PC-3 (cell line): ENCODE results near the gene HMCN2.
A peak's percentile ranks its signal among the peaks of the same experiment; 100 is the strongest.

Experiments
- EZH2phosphoT487 ChIP-seq: fragments of 300-600 bp; sonication (generic); IDR thresholded peaks from 2 replicates; pipeline ENCODE4 v1.6.1; 2018; ENCODE audit warnings: mild to moderate bottlenecking, antibody characterized with exemption, low read length, borderline replicate concordance
- TF ChIP-seq, protein P1 (sequence below): fragments of 300-600 bp; sonication (generic); conservative IDR thresholded peaks from 2 replicates; pipeline ENCODE4 v1.5.1; 2017; ENCODE audit warnings: antibody characterized with exemption, low read depth, mild to moderate bottlenecking, low read length

GRCh38 chr9:130263601-130264413 is 1.8 kb upstream of the HMCN2 start:
- TF ChIP-seq, protein P1, sequence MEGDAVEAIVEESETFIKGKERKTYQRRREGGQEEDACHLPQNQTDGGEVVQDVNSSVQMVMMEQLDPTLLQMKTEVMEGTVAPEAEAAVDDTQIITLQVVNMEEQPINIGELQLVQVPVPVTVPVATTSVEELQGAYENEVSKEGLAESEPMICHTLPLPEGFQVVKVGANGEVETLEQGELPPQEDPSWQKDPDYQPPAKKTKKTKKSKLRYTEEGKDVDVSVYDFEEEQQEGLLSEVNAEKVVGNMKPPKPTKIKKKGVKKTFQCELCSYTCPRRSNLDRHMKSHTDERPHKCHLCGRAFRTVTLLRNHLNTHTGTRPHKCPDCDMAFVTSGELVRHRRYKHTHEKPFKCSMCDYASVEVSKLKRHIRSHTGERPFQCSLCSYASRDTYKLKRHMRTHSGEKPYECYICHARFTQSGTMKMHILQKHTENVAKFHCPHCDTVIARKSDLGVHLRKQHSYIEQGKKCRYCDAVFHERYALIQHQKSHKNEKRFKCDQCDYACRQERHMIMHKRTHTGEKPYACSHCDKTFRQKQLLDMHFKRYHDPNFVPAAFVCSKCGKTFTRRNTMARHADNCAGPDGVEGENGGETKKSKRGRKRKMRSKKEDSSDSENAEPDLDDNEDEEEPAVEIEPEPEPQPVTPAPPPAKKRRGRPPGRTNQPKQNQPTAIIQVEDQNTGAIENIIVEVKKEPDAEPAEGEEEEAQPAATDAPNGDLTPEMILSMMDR = peak; percentile 47
- TF ChIP-seq EZH2phosphoT487 = no peak
